Naive thymus-derived CD4-positive, alpha-beta T cell (primary cell): Measurements from ENCODE around the gene CTNNA3. TPM values are rescaled to one million over a fixed set of nuclear protein-coding genes. Genes with fewer than 3 reads are reported as not detected.

Experiments
- ATAC-seq: fragments of 150-1000 bp; cut with Tn5 transposase; 2 replicates; pipeline ENCODE4 v1.10.0; 2021; ENCODE audit warnings: mild to moderate bottlenecking, moderate library complexity
- CTCF ChIA-PET: fragments of 350-600 bp; sonication (Branson Sonifier 250); formaldehyde crosslinking; loops from one replicate; lab custom pipeline; 2021; ENCODE audit warnings: antibody characterized with exemption; lab: Charles Lee
- POLR2A ChIA-PET: fragments of 350-600 bp; sonication (Branson Sonifier 250); formaldehyde crosslinking; loops from one replicate; lab custom pipeline; 2021; ENCODE audit warnings: antibody characterized with exemption, inconsistent platforms; lab: Charles Lee
- DNase-seq, 9 donors: peaks; one replicate each; pipeline versions ENCODE4 v3.0.0 to v3.0.0-alpha.2; 2020 to 2022; ENCODE audit warnings: mixed read lengths in 1 of 9
- H3K27ac ChIP-seq: one replicate; pipeline ENCODE4 v1.7.0; 2013; ENCODE audit warnings: mild to moderate bottlenecking, low read depth, low read length, moderate library complexity
- H3K27me3 ChIP-seq, 2 donors: one replicate each; pipeline ENCODE4 v1.7.0; 2013; ENCODE audit warnings: low read length in 2 of 2, mild to moderate bottlenecking in 2 of 2, moderate library complexity in 2 of 2; ENCODE audit not compliant: control insufficient read depth in 2 of 2, insufficient read depth in 2 of 2
- H3K36me3 ChIP-seq, 3 experiments: 1 replicate in 2 of 3; 2 replicates in 1 of 3; pipeline ENCODE4 v1.7.0; 2013; ENCODE audit warnings: low read length in 3 of 3, mild to moderate bottlenecking in 3 of 3, moderate library complexity in 1 of 3; ENCODE audit not compliant: insufficient read depth in 3 of 3, control insufficient read depth in 2 of 3
- H3K4me1 ChIP-seq, 2 donors: one replicate each; pipeline ENCODE4 v1.7.0; 2013; ENCODE audit warnings: low read length in 2 of 2, mild to moderate bottlenecking in 2 of 2, moderate library complexity in 1 of 2; ENCODE audit not compliant: control insufficient read depth in 2 of 2, insufficient read depth in 2 of 2
- H3K4me3 ChIP-seq: 2 replicates; pipeline ENCODE4 v1.7.0; 2013; ENCODE audit warnings: mild to moderate bottlenecking, low read length
- H3K9me3 ChIP-seq, 3 experiments: 1 replicate in 2 of 3; 2 replicates in 1 of 3; pipeline ENCODE4 v1.7.0; 2013; ENCODE audit warnings: low read length in 3 of 3; ENCODE audit not compliant: control insufficient read depth in 2 of 3
- H3K27ac Mint-ChIP-seq, 9 donors: one replicate each; pipeline ENCODE4 v1.8.0; 2020 to 2022; ENCODE audit warnings: mixed read lengths in 9 of 9, mild to moderate bottlenecking in 8 of 9, moderate library complexity in 5 of 9, inconsistent platforms in 2 of 9
- H3K27me3 Mint-ChIP-seq, 5 donors: one replicate each; pipeline ENCODE4 v1.8.0; 2021 to 2022; ENCODE audit warnings: mixed read lengths in 5 of 5, mild to moderate bottlenecking in 1 of 5
- H3K36me3 Mint-ChIP-seq, 5 donors: one replicate each; pipeline ENCODE4 v1.8.0; 2020 to 2022; ENCODE audit warnings: mixed read lengths in 5 of 5, mild to moderate bottlenecking in 3 of 5, inconsistent platforms in 1 of 5
- H3K4me1 Mint-ChIP-seq, 7 donors: one replicate each; pipeline ENCODE4 v1.8.0; 2020 to 2022; ENCODE audit warnings: mixed read lengths in 7 of 7, mild to moderate bottlenecking in 3 of 7, inconsistent platforms in 1 of 7
- H3K4me3 Mint-ChIP-seq, 10 donors: one replicate each; pipeline ENCODE4 v1.8.0; 2020 to 2022; ENCODE audit warnings: mild to moderate bottlenecking in 10 of 10, mixed read lengths in 10 of 10, moderate library complexity in 6 of 10, inconsistent platforms in 2 of 10
- H3K9me3 Mint-ChIP-seq, 11 donors: one replicate each; pipeline ENCODE4 v1.8.0; 2020 to 2022; ENCODE audit warnings: mixed read lengths in 11 of 11, mild to moderate bottlenecking in 4 of 11, inconsistent platforms in 1 of 11, moderate library complexity in 1 of 11
- intact Hi-C, 2 donors: fragments of 100-400 bp; cut with micrococcal nuclease; formaldehyde crosslinking; loops; one replicate each; pipeline ENCODE4 v1.15.1; 2023
- polyA plus RNA-seq, 2 donors: library from polyadenylated mRNA; unstranded; fragments of 300-500 nt; fragmentation: Illumina TruSeq; gene quantifications; one replicate each; pipeline ENCODE4 v1.2.3, GENCODE V29; 2021
- total RNA-seq, 6 experiments: library from RNA in 5 of 6; stranded (reverse) in 5 of 6; gene quantifications; 1 replicate in 5 of 6; 2 replicates in 1 of 6; pipeline ENCODE4 v1.2.3 and lab custom pipeline; 2021 to 2026

CTNNA3 gene
- total and polyA plus RNA-seq, 7 experiments from 2014 or later = 0.43 to 0.84 (median 0.71) TPM; not detected in 2

- H3K27me3 ChIP-seq = no peaks in the 10 kb centered on the region
- intact Hi-C loops = no loop called here
- H3K36me3 ChIP-seq = no peaks in the 10 kb centered on the region
- no peak overlapping the region for H3K4me3 ChIP-seq
- peaks cover 0 to 10% (median 0%) of the 10 kb centered on the region in 3 experiments for H3K9me3 ChIP-seq
- POLR2A ChIA-PET = no interaction called here
- DNase-seq (no peak), ATAC-seq (no peak)
- CTCF ChIA-PET = no interaction called here
- Mint-ChIP-seq H3K9me3 (peaks cover 6 to 36% (median 17%) of the 10 kb centered on the region in 11 donors), H3K4me1 (peaks cover 0 to 2% (median 0%) of the 10 kb centered on the region in 7 donors), H3K27me3 (peaks cover 0 to 19% (median 9%) of the 10 kb centered on the region in 5 donors), H3K36me3 (peaks cover 0 to 10% (median 0%) of the 10 kb centered on the region in 5 donors), H3K4me3 (no peak overlapping the region), H3K27ac (no peak overlapping the region)
- H3K4me1 ChIP-seq = no peaks in the 10 kb centered on the region
- H3K27ac ChIP-seq = no peak overlapping the region
Observed at GRCh38 chr10:67473850-67474633, 222.0 kb downstream of the CTNNA3 start.

GRCh38 chr10:67471022-67471421, 225.0 kb downstream of the CTNNA3 start:
- no peak overlapping the region for H3K4me3 ChIP-seq
- ChIA-PET CTCF (no interaction called here), POLR2A (no interaction called here)
- Mint-ChIP-seq H3K36me3 (peaks cover 0 to 4% (median 0%) of the 10 kb centered on the region in 5 donors), H3K4me3 (no peak overlapping the region), H3K27ac (no peak overlapping the region), H3K27me3 (peaks cover 0 to 27% (median 9%) of the 10 kb centered on the region in 5 donors), H3K4me1 (peaks cover 0 to 2% (median 0%) of the 10 kb centered on the region in 7 donors), H3K9me3 (peaks cover 0 to 12% (median 3%) of the 10 kb centered on the region in 11 donors)
- H3K27me3 ChIP-seq = no peaks in the 10 kb centered on the region
- H3K36me3 ChIP-seq = no peaks in the 10 kb centered on the region
- ATAC-seq (no peak), DNase-seq (no peak)
- H3K9me3 ChIP-seq = no peaks in the 10 kb centered on the region
- intact Hi-C loops = no loop called here
- H3K4me1 ChIP-seq = no peaks in the 10 kb centered on the region
- H3K27ac ChIP-seq = no peak overlapping the region

GRCh38 chr10:67464278-67464677, 231.7 kb downstream of the CTNNA3 start:
- DNase-seq (no peak), ATAC-seq (no peak)
- no peaks in the 10 kb centered on the region for H3K9me3 ChIP-seq
- ChIA-PET CTCF (no interaction called here), POLR2A (no interaction called here)
- no peak overlapping the region for H3K4me3 Mint-ChIP-seq
- H3K9me3 Mint-ChIP-seq = peaks cover 0 to under 1% (median 0%) of the 10 kb centered on the region in 11 donors
- no peaks in the 10 kb centered on the region for H3K4me1 ChIP-seq
- no peaks in the 10 kb centered on the region for H3K36me3 ChIP-seq
- H3K4me3 ChIP-seq = no peak overlapping the region
- H3K36me3 Mint-ChIP-seq = no peaks in the 10 kb centered on the region
- intact Hi-C loops = no loop called here
- H3K27me3 Mint-ChIP-seq = peaks cover 0 to 13% (median 3%) of the 10 kb centered on the region in 5 donors
- no peak overlapping the region for H3K27ac Mint-ChIP-seq
- no peak overlapping the region for H3K27ac ChIP-seq
- H3K27me3 ChIP-seq = no peaks in the 10 kb centered on the region
- no peaks in the 10 kb centered on the region for H3K4me1 Mint-ChIP-seq

- Mint-ChIP-seq H3K9me3 (peaks cover 2 to 30% (median 15%) of the 10 kb centered on the region in 11 donors), H3K4me3 (no peak overlapping the region), H3K27ac (no peak overlapping the region), H3K36me3 (peaks cover 0 to 4% (median 0%) of the 10 kb centered on the region in 5 donors), H3K27me3 (peaks cover 0 to 3% (median 0%) of the 10 kb centered on the region in 5 donors), H3K4me1 (no peaks in the 10 kb centered on the region)
- POLR2A ChIA-PET = no interaction called here
- Histone ChIP-seq H3K36me3 (no peaks in the 10 kb centered on the region), H3K4me3 (no peak overlapping the region), H3K9me3 (peaks cover 0 to 3% (median 0%) of the 10 kb centered on the region in 3 experiments), H3K27me3 (no peaks in the 10 kb centered on the region), H3K4me1 (no peaks in the 10 kb centered on the region), H3K27ac (no peak overlapping the region)
- no peak for ATAC-seq
- no peak for DNase-seq
- CTCF ChIA-PET = no interaction called here
- intact Hi-C loops = no loop called here
Observed at GRCh38 chr10:67452892-67453291, 243.1 kb downstream of the CTNNA3 start.

- Histone ChIP-seq H3K4me3 (no peak overlapping the region), H3K4me1 (no peaks in the 10 kb centered on the region), H3K36me3 (no peaks in the 10 kb centered on the region), H3K9me3 (peaks cover 0 to 5% (median 0%) of the 10 kb centered on the region in 3 experiments), H3K27me3 (no peaks in the 10 kb centered on the region), H3K27ac (no peak overlapping the region)
- CTCF ChIA-PET = no interaction called here
- Mint-ChIP-seq H3K27me3 (peaks cover 0 to 18% (median 4%) of the 10 kb centered on the region in 5 donors), H3K4me3 (no peak overlapping the region), H3K4me1 (no peaks in the 10 kb centered on the region), H3K9me3 (peaks cover 5 to 41% (median 26%) of the 10 kb centered on the region in 11 donors), H3K27ac (peak overlapping the region in 1 of 9 donors; percentile 51), H3K36me3 (peaks cover 0 to 12% (median 0%) of the 10 kb centered on the region in 5 donors)
- DNase-seq (no peak), ATAC-seq (no peak)
- intact Hi-C loops = no loop called here
- POLR2A ChIA-PET = interaction anchor here (0.6 kb wide), 1 partner anchor 633 kb away, joined by 3 read pairs; no protein-coding TSS in a partner anchor
Observed at GRCh38 chr10:67438605-67439304, 257.2 kb downstream of the CTNNA3 start.

GRCh38 chr10:67433276-67433675, 262.7 kb downstream of the CTNNA3 start:
- intact Hi-C loops = no loop called here
- no peak for ATAC-seq
- H3K36me3 Mint-ChIP-seq = peaks cover 0 to 3% (median 0%) of the 10 kb centered on the region in 5 donors
- H3K9me3 ChIP-seq = no peaks in the 10 kb centered on the region
- H3K27ac Mint-ChIP-seq = no peak overlapping the region
- H3K4me3 ChIP-seq = no peak overlapping the region
- no peak for DNase-seq
- H3K4me1 Mint-ChIP-seq = no peaks in the 10 kb centered on the region
- peaks cover 0 to 33% (median 13%) of the 10 kb centered on the region in 5 donors for H3K27me3 Mint-ChIP-seq
- no peaks in the 10 kb centered on the region for H3K4me1 ChIP-seq
- ChIA-PET POLR2A (no interaction called here), CTCF (interaction anchor here (0.7 kb wide), 1 partner anchor 437 kb away, joined by 3 read pairs; no protein-coding TSS in a partner anchor)
- H3K27me3 ChIP-seq = no peaks in the 10 kb centered on the region
- H3K4me3 Mint-ChIP-seq = no peak overlapping the region
- H3K27ac ChIP-seq = no peak overlapping the region
- no peaks in the 10 kb centered on the region for H3K36me3 ChIP-seq
- H3K9me3 Mint-ChIP-seq = peaks cover 0 to 15% (median 3%) of the 10 kb centered on the region in 11 donors
